Activated CD8-positive, alpha-beta memory T cell treated with anti-CD3 and anti-CD28 coated beads, Interleukin-2, amount 50 U/mL, for 1 hour (primary cell): ENCODE results near the gene ANKH.

Experiments used
- DNase-seq: peaks from one replicate; pipeline ENCODE4 v3.0.0-alpha.2; 2020; ENCODE audit errors: extremely low read depth

Gene ANKH

GRCh38 chr5:14790911-14791310 lies 80.7 kb downstream of the ANKH start:
- no peak for DNase-seq

GRCh38 chr5:14790220-14790619 lies 81.4 kb downstream of the ANKH start:
- no peak for DNase-seq

GRCh38 chr5:14787801-14788579 lies 83.6 kb downstream of the ANKH start:
- no peak for DNase-seq

GRCh38 chr5:14783691-14784090 lies 87.9 kb downstream of the ANKH start:
- no peak for DNase-seq

- DNase-seq, result no peak
These were observed 89.0 kb downstream of the ANKH start for GRCh38 chr5:14782591-14782990.

- no peak for DNase-seq
These were observed 90.5 kb downstream of the ANKH start for GRCh38 chr5:14781106-14781505.

GRCh38 chr5:14779975-14780374 lies 91.6 kb downstream of the ANKH start:
- DNase-seq, result no peak

- no peak for DNase-seq
These were observed 92.8 kb downstream of the ANKH start for GRCh38 chr5:14778792-14779070.

- no peak for DNase-seq
These were observed 93.4 kb downstream of the ANKH start for GRCh38 chr5:14777932-14778791.

GRCh38 chr5:14777187-14777586 lies 94.4 kb downstream of the ANKH start:
- DNase-seq, result no peak

- DNase-seq, result no peak
These were observed 95.0 kb downstream of the ANKH start for GRCh38 chr5:14776602-14777001.

- no peak for DNase-seq
These were observed 95.7 kb downstream of the ANKH start for GRCh38 chr5:14775857-14776256.

- no peak for DNase-seq
These were observed 98.0 kb downstream of the ANKH start for GRCh38 chr5:14773588-14773987.

GRCh38 chr5:14771972-14772371 lies 99.6 kb downstream of the ANKH start:
- no peak for DNase-seq

GRCh38 chr5:14771189-14771588 lies 100.4 kb downstream of the ANKH start:
- no peak for DNase-seq

- DNase-seq, result no peak
These were observed 102.8 kb downstream of the ANKH start for GRCh38 chr5:14768508-14769365.

- no peak for DNase-seq
These were observed 103.7 kb downstream of the ANKH start for GRCh38 chr5:14767735-14768507.

GRCh38 chr5:14767053-14767452 lies 104.5 kb downstream of the ANKH start:
- DNase-seq, result no peak

- no peak for DNase-seq
These were observed 105.0 kb downstream of the ANKH start for GRCh38 chr5:14766584-14766983.

- DNase-seq, result no peak
These were observed 106.0 kb downstream of the ANKH start for GRCh38 chr5:14765587-14765986.

GRCh38 chr5:14762549-14763216 lies 108.9 kb downstream of the ANKH start:
- DNase-seq, result no peak
